Thyroid gland (tissue), 4 donors: ENCODE results near the gene EXT2. TPM values are rescaled to one million over a fixed set of nuclear protein-coding genes. Genes with fewer than 3 reads are reported as not detected.

Experiments used
- DNase-seq, 2 donors: peaks; one replicate each; pipeline ENCODE4 v3.0.0-alpha.2; 2019
- H3K27ac ChIP-seq, 3 donors: fragments of 200-600 bp; sonication (generic); 1 replicate in 2 of 3; 2 replicates in 1 of 3; pipeline ENCODE4 v1.5.1; 2016 to 2019; ENCODE audit warnings: mild to moderate bottlenecking in 1 of 3, moderate library complexity in 1 of 3
- H3K27me3 ChIP-seq: fragments of 200-600 bp; sonication (generic); one replicate; pipeline ENCODE4 v1.5.1; 2019
- H3K36me3 ChIP-seq, 2 donors: fragments of 200-600 bp; sonication (generic); one replicate each; pipeline ENCODE4 v1.5.1; 2016 to 2019
- H3K4me1 ChIP-seq, 2 donors: fragments of 200-600 bp; sonication (generic); one replicate each; pipeline ENCODE4 v1.5.1; 2017 to 2019
- H3K4me3 ChIP-seq, 3 donors: fragments of 200-600 bp; sonication (generic); replicated peaks in 1 of 3; 1 replicate in 2 of 3; 2 replicates in 1 of 3; pipeline ENCODE4 v1.5.1; 2016; ENCODE audit warnings: mild to moderate bottlenecking in 1 of 3
- H3K9me3 ChIP-seq: fragments of 200-600 bp; sonication (generic); one replicate; pipeline ENCODE4 v1.5.1; 2017
- POLR2A ChIP-seq, 2 donors: fragments of 450-650 bp; IDR thresholded peaks; one replicate each; pipeline ENCODE4 v1.6.1; 2017; ENCODE audit warnings: antibody characterized with exemption in 2 of 2, mild to moderate bottlenecking in 2 of 2, moderate library complexity in 1 of 2
- WGBS, 2 donors: methylation state at CpG; one replicate each; pipeline ENCODE4 v1.1.5; 2017; 5-methylcytosine and 5-hydroxymethylcytosine counted together
- intact Hi-C: fragments of 100-400 bp; cut with DNase I; formaldehyde crosslinking; loops from one replicate; pipeline ENCODE4 v1.15.1; 2023
- total RNA-seq, 4 donors: library from RNA; depleted of rRNA; stranded (reverse); fragments of >200 nt; gene quantifications; one replicate each; pipeline ENCODE4 v1.2.3, GENCODE V29; 2016
- TF ChIP-seq, protein P1 (sequence below), 6 experiments: fragments of 200-600 bp in 3 of 6; fragments of 450-650 bp in 3 of 6; sonication (generic) in 3 of 6; IDR thresholded peaks; one replicate each; pipeline ENCODE4 v1.5.1; 2016 to 2019; ENCODE audit warnings: antibody characterized with exemption in 6 of 6, mild to moderate bottlenecking in 2 of 6, inconsistent platforms in 1 of 6, moderate library complexity in 1 of 6

The EXT2 gene
- total RNA-seq, 4 donors from 2014 or later: 53.2 to 95.8 (median 66.3) TPM

DNA sequence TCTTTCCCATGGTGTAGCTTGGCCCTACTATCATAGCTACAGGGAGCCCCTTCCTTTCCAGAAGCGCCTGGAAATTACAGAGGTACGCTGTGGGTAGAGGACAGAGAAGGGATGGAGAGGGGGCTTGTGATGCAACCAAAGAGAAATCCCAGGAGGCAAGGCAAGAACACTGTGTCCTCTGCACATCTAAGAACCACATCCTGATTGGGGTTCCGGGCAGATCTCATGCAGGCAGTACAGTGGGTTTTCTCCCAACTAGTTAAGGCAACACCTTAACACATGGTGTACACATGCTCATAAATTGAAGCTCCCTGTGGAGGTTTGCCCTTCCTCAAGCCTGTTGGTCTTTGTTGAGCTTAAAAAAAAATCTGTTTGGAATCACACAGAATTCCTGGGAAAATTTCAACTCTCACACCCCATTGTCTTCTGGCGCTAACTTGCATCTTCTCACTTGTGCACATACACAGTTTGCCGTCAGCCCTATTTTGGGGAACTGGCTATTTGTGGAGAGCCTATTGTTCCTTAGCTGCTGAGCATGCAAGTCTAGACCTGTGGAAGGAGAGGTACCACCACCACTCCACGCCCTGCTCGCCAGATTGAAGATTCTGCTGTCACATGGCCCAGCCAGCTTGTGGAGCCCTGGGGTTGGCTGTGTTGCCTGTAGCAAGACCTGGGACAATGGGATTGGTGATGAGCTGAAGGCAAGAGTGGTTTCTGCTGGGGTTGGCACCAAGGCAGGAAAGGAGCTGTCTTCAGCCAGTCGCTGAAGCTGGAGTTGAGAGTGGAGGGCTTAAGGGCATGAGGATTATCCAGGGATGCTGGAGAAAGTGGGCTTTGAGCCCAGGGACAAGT lies 162.1 kb downstream of the EXT2 start:
- 94 to 96% methylated on average over 8 of the region's 8 CpGs for WGBS, 2 donors
- TF ChIP-seq, protein P1, sequence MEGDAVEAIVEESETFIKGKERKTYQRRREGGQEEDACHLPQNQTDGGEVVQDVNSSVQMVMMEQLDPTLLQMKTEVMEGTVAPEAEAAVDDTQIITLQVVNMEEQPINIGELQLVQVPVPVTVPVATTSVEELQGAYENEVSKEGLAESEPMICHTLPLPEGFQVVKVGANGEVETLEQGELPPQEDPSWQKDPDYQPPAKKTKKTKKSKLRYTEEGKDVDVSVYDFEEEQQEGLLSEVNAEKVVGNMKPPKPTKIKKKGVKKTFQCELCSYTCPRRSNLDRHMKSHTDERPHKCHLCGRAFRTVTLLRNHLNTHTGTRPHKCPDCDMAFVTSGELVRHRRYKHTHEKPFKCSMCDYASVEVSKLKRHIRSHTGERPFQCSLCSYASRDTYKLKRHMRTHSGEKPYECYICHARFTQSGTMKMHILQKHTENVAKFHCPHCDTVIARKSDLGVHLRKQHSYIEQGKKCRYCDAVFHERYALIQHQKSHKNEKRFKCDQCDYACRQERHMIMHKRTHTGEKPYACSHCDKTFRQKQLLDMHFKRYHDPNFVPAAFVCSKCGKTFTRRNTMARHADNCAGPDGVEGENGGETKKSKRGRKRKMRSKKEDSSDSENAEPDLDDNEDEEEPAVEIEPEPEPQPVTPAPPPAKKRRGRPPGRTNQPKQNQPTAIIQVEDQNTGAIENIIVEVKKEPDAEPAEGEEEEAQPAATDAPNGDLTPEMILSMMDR (IDR thresholded peaks at IDR 0.05): no peak
- TF ChIP-seq POLR2A (IDR thresholded peaks at IDR 0.05): no peak
- no peaks in the 10 kb centered on the region for H3K9me3 ChIP-seq
- no peak overlapping the region for H3K4me3 ChIP-seq
- intact Hi-C loops: no loop called here
- no peaks in the 10 kb centered on the region for H3K4me1 ChIP-seq
- no peaks in the 10 kb centered on the region for H3K27me3 ChIP-seq
- no peak overlapping the region for H3K27ac ChIP-seq
- no peaks in the 10 kb centered on the region for H3K36me3 ChIP-seq
- DNase-seq: no peak

DNA sequence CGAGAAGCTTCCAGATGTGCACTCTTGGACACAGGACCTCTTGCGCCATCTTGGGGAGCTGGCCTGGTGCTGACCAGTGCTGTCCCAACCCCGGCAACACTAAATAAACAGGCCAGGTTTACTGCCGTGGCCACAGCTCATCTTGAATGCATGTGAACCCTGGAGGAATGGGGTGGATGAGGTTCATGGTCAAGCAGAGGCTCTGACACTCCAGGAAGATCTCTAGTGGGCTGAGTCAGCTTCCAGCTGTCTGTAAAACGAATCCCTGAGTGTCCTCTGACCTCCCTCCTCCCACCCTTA lies 162.7 kb downstream of the EXT2 start:
- no peak for TF ChIP-seq POLR2A (IDR thresholded peaks at IDR 0.05)
- TF ChIP-seq, protein P1 (IDR thresholded peaks at IDR 0.05): no peak
- WGBS, 2 donors: 70 to 94% methylated on average over 5 of the region's 5 CpGs
- no peaks in the 10 kb centered on the region for H3K9me3 ChIP-seq
- no peak overlapping the region for H3K27ac ChIP-seq
- H3K4me3 ChIP-seq: no peak overlapping the region
- no peak for DNase-seq
- intact Hi-C loops: no loop called here
- H3K36me3 ChIP-seq: no peaks in the 10 kb centered on the region
- H3K27me3 ChIP-seq: no peaks in the 10 kb centered on the region
- H3K4me1 ChIP-seq: no peaks in the 10 kb centered on the region

DNA sequence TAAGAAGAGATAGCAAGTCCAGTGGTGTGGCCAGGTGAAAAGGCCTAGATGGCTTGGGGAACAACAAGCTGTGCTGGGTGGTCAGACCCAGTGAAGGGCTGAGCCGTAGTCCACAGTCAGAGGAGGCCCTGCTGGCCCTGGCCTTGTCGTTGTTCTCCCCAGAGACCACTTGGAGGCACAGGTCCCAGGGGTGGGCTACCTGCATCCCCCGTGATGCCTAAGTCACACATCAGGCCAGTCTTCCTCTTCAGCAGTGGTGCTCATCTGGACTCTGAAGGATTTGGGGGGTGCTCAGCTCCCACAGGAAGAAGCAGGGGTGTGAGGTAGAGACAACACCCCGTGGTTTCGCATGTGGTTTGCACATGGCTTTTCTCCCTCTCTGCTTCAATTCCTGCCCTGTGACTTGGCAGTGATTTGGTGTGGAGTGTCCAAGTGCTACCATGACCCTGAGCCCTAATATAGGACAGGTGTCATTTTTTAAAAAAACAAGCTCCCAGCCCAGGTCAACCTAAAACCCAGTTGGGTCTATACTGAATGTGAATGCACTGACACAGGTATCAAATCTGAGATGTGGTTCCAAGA lies 163.5 kb downstream of the EXT2 start:
- Histone ChIP-seq H3K4me1 (no peaks in the 10 kb centered on the region), H3K27ac (no peak overlapping the region), H3K9me3 (no peaks in the 10 kb centered on the region), H3K36me3 (no peaks in the 10 kb centered on the region), H3K4me3 (no peak overlapping the region), H3K27me3 (no peaks in the 10 kb centered on the region)
- DNase-seq: no peak
- intact Hi-C loops: no loop called here
- WGBS, 2 donors: 88 to 89% methylated on average over 3 to 5 of the region's 5 CpGs
- TF ChIP-seq POLR2A (IDR thresholded peaks at IDR 0.05): no peak
- TF ChIP-seq, protein P1 (IDR thresholded peaks at IDR 0.05): no peak

DNA sequence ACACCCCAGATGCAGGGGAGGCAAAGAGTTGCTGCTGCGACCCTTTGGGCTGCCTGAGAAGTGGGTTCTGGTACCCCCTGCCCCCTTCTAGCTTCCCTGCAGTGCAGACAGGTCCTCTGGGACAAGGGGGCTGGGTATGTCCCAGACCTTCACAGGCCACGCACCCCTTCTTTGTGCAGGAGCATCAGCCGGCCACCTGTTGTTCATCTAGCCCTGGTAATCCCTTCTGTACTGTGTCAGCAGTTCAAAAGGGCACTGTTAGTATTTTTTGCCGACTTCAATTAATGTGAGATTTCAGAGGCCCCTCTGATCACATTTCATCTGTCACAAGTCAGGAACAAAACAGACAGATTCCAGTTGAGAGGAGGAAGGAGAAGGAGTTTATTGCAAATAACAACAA lies 164.6 kb downstream of the EXT2 start:
- TF ChIP-seq POLR2A (IDR thresholded peaks at IDR 0.05): no peak
- TF ChIP-seq, protein P1 (IDR thresholded peaks at IDR 0.05): no peak
- Histone ChIP-seq H3K36me3 (no peaks in the 10 kb centered on the region), H3K4me1 (no peaks in the 10 kb centered on the region), H3K4me3 (no peak overlapping the region), H3K27ac (no peak overlapping the region), H3K27me3 (no peaks in the 10 kb centered on the region), H3K9me3 (no peaks in the 10 kb centered on the region)
- intact Hi-C loops: no loop called here
- DNase-seq: no peak
- 79 to 91% methylated on average over 2 to 3 of the region's 4 CpGs for WGBS, 2 donors
